HG03558 (cell line): ENCODE data around the gene NAT16.
"Not testable (repeated sequence)": the region's sequence is repeated elsewhere in the genome, so short reads cannot be mapped to it uniquely, and the experiment has no call there.

Source experiments
- ATAC-seq: cut with Tn5 transposase; IDR thresholded peaks from one replicate; pipeline ENCODE4 v1.9.1; 2021; ENCODE audit warnings: moderate number of reproducible peaks; ENCODE audit not compliant: unreplicated experiment; ENCODE audit errors: extremely low read depth

The NAT16 gene

DNA sequence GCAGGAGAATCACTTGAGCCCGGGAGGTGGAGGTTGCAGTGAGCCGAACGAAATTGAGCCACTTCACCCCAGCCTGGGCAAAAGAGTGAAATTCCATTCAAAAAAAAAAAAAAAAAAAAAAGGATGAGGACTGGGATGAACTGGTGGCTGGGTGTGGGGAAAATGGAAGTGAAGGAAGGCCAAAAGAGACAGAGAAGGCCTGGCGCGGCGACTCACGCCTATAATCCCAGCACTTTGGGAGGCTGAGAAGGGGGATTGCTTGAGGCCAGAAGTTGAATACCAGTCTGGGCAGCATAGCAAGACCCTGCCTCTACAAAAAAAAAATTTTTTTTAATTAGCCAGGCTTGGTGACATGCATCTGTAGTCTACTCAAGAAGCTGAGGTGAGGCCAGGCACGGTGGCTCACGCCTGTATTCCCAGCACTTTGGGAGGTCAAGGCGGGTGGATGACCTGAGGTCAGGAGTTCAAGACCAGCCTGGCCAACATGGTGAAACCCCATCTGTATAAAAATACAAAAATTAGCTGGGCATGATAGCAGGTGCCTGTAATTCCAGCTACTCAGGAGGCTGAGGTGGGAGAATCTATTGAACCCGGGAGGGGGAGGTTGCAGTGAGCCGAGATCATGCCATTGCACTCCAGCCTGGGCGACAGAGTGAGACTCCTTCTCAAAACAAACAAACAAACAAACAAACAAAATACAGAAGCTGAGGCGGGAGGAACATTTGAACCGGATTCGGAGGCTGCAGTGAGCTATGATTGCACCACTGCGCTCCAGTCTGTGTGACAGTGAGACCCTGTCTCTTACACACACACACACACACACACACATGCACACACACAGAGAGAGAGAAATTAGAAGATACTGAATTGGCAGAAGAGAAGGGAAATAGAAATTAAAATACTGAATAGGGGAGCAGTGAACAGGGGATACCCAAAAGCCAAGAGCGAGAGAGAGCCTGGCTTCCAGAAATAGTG is 47.2 kb downstream of the NAT16 start:
- not testable (repeated sequence) for ATAC-seq

DNA sequence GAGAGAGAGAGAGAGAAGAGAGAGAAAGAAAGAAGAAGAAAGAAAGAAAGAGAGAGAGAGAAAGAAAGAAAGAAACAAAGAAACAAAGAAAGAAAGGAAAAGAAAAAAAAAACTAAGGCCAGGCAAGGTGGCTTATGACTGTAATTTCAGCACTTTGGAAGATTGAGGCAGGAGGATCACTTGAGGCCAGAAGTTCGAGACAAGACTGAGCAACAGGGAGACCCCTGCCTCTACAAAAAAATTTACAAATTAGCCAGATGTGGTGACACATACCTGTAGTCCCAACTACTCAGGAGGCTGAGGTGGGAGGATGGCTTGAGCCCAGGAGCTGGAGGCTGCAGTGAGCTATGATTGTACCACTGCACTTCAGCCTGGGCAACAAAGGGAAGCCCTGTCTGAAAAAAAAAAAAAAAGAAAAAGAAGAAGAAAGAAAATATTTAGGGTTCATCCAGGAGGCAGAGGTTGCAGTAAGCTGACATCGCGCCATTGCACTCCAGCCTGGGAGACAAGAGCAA is 50.4 kb downstream of the NAT16 start:
- ATAC-seq, result no peak

DNA sequence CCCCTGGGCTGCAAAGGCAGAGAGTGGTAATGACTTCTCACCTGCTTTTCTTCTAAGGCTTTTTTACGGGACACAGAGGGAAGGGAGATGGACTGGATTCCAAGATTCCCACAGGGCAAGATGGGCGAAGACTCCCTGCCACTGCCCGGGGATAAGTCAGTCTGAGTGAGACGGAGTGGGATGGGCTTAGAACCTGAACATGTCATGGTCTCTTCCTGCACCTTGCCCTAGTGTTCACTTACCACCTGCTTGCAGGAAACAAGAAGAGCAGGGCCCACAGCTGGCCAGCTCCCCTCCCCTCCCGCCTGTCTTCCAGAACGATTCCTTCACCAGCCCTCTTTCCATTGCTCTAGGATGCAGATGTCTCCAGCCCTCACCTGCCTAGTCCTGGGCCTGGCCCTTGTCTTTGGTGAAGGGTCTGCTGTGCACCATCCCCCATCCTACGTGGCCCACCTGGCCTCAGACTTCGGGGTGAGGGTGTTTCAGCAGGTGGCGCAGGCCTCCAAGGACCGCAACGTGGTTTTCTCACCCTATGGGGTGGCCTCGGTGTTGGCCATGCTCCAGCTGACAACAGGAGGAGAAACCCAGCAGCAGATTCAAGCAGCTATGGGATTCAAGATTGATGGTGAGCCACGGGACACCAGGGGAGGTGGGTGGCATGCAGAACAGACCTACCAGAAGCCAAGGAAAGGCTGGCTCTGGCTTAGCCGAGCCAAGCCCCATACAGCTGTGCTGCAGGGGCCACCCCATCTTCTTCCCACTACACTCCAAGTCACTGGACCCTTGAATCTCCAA is 51.9 kb downstream of the NAT16 start:
- ATAC-seq, result no peak

DNA sequence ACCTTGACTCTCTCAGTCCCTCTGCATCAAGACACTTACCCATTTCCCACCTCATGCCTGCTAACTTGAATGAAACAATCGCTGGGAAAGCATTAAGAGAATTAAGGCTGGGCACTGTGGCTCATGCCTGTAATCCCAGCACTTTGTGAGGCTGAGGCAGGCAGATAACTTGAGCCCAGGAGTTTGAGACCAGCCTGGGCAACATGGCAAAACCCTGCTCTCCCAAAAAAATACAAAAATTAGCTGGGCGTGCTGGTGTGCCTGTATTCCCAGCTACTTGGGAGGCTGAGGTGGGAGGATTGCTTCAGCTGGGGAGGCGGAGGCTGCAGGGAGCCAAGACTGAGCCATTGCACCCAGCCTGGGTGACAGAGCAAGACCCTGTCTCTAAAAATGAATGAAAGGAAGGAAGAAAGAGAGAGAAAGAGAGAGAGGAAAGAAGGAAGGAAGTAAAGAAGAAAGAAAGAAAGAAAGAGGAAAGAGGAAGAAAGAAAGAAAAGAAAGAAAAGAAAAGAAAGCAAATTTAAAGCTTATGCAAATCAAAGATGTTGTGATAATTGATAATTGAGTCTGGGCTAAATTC is 52.5 kb downstream of the NAT16 start:
- no peak for ATAC-seq

DNA sequence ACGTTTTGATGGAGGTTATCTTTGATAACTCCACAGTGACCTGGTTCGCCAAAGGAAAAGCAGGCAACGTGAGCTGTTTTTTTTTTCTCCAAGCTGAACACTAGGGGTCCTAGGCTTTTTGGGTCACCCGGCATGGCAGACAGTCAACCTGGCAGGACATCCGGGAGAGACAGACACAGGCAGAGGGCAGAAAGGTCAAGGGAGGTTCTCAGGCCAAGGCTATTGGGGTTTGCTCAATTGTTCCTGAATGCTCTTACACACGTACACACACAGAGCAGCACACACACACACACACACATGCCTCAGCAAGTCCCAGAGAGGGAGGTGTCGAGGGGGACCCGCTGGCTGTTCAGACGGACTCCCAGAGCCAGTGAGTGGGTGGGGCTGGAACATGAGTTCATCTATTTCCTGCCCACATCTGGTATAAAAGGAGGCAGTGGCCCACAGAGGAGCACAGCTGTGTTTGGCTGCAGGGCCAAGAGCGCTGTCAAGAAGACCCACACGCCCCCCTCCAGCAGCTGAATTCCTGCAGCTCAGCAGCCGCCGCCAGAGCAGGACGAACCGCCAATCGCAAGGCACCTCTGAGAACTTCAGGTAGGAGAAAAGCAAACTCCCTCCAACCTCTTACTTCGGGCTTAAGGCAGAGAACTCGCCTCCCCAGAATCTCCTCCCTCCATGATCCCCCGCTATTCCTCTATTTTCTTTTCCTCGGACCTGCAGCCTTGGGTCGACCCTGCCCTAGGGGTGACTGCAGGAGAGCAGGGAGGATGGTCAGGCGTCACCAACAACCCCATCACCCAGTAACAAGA is 53.2 kb downstream of the NAT16 start, which contains the start of gene SERPINE1:
Gene SERPINE1, plus strand, starts transcription at position 454 of the 809 bp plus-strand sequence. CDS start 1,290 bp downstream, outside the sequence.
- no peak for ATAC-seq

DNA sequence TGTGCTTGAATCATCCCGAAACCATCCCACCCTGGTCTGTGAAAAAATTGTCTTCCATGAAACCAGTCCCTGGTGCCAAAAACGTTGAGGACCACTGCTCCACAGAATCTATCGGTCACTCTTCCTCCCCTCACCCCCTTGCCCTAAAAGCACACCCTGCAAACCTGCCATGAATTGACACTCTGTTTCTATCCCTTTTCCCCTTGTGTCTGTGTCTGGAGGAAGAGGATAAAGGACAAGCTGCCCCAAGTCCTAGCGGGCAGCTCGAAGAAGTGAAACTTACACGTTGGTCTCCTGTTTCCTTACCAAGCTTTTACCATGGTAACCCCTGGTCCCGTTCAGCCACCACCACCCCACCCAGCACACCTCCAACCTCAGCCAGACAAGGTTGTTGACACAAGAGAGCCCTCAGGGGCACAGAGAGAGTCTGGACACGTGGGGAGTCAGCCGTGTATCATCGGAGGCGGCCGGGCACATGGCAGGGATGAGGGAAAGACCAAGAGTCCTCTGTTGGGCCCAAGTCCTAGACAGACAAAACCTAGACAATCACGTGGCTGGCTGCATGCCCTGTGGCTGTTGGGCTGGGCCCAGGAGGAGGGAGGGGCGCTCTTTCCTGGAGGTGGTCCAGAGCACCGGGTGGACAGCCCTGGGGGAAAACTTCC is 54.0 kb downstream of the NAT16 start:
- ATAC-seq, result no peak

DNA sequence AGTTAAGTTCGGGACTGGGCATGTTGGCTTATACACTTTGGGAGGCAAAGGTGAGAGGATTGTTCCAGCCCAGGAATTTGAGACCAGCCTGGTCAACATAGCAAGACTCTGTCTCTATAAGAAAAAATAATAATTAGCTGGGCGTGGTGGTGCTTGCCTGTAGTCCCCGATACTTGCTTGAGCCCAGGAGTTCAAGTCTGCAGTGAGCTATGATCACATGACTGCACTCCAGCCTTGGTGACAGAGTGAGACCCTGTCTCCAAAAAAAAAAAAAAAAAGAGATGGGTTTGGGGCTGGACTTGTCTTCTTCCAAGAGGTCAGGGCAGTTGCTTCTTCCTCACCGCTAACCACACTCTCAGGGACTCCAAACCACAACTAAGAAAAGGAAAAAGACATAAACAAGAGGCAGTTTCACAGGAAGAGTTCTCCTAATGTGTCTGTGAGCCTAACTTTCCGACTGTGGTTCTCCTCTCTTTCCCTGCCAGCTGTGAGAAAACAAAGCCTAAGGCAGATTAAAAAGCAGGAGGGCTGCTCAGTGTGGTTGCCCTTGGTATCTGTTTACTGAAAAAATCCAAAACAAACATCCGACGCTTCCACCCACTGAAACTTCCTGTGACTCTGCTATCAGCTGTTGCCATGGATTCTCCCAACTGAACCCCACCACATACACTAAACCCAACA is 55.6 kb downstream of the NAT16 start:
- ATAC-seq, result no peak

DNA sequence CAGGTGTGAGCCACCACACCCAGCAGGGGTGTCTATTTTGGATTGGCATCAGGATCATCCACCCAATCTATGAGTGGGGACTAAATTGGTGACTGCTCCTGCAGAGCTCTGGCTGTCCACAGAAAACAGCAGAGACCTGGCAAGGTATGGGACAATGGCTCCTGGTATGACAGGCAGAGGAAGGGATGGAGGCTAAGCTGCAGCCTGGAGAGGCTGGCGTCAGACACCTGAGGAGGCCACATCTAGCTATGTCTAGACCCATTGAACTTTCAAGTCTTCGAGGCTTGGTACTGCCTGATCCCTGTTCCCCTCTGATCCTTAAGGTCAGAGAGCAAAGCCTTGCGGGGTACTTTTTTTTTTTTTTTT is 56.4 kb downstream of the NAT16 start:
- ATAC-seq, result no peak

DNA sequence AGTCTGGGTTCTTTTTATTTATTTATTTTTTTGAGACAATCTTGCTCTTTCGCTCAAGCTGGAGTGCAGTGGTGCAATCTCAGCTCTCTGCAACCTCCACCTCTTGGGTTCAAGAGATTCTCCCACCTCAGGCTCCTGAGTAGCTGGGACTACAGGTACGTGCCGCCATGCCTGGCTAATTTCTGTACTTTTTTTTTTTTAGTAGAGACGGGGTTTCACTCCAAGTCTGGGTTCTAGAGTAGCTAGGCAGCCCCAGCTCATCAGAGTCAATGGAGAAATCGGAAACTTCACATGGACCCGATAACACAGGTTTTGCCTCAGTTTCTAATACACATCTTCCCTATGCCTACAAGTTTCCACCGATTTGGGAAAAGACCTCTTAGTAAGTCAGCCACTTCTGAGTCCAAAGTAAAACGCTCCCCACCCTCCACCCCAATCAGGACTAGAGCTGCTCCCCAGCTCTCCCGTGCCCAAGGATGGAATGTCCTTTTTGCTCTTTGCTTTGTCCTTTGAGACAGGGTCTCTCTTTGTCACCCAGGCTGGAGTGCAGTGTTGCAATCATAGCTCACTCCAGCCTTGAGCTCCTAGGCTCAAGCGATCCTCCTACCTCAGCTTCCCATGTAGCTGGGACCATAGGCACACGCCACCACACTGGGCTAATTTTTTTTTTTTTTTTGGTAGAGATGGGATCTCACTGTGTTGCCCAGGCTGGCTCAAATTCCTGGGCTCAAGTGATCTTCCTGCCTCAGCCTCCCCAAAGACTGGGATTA is 57.0 kb downstream of the NAT16 start:
- ATAC-seq, result no peak

DNA sequence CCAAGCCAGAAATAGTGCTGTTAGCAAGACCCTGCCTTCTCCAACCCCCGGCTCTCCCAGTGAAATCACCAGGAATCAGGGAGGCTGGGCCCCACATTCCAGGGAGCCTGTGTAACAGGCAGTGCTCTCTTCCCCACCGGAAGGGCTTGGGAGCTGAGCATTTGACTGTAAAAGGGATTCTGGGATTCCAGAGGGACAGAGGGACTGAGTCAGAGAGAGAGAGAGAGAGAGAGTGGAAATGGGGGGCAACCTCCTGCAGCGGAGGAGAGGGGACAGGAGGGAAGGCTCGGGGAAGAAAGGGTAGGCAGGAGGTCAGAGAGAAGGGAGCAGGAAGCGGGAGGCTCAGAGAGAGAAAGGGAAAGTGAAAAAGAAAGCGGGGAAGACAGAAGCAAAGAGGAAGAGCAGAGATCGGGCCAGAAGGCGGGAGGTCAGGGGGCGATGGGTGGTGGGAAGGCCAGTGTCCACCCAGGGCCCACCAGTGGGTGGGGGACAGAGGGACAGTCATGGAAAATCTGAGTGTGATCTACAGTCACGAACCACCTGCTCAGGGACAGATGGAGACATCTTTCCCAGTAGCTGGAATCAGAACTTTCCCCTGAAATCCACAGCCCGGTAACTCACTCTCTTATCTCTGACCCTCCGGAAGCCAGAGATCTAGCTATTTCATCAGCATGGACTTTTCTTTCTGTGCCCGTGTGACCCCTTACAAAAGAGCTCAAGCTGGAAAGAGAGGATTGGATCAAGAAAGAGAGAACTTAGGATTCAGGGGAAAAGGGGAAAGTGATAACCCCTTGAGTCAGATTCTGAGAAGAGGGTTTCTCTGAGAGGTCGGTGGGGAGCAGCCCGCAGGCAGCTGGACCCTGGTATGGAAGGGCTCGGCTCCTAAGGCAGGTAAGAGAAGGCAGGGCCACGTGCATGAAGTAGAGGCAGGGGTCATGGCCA is 57.8 kb downstream of the NAT16 start:
- ATAC-seq, result no peak

DNA sequence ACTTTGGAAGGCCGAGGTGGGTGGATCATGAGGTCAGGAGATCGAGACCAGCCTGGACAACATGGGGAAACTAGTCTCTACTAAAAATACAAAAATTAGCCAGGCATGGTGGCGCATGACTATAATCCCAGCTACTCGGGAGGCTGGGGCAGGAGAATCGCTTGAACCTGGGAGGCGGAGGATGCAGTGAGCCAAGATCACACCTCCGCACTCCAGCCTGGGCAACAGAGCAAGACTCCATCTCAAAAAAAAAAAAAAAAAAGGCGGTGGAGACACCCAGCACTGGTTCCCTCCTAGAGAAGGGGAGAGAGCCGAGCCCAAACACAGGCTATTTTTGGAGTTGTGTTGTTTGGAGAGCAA is 58.5 kb downstream of the NAT16 start:
- not testable (repeated sequence) for ATAC-seq
